Type B pancreatic cell (in vitro differentiated cells): ENCODE measurements around the gene NDUFA8. TPM values are rescaled to one million over a fixed set of nuclear protein-coding genes. Genes with fewer than 3 reads are reported as not detected.

Experiments
- DNase-seq: peaks from one replicate; pipeline ENCODE4 v3.0.0; 2021; ENCODE audit warnings: mixed read lengths; ENCODE audit not compliant: unreplicated experiment; ENCODE audit errors: extremely low spot score
- H3K27ac Mint-ChIP-seq: 2 replicates; pipeline ENCODE4 v1.8.0; 2021; ENCODE audit warnings: mild to moderate bottlenecking, mixed read lengths
- H3K27me3 Mint-ChIP-seq: 2 replicates; pipeline ENCODE4 v1.8.0; 2021; ENCODE audit warnings: mixed read lengths
- H3K36me3 Mint-ChIP-seq: 2 replicates; pipeline ENCODE4 v1.8.0; 2021; ENCODE audit warnings: mixed read lengths
- H3K4me1 Mint-ChIP-seq: one replicate; pipeline ENCODE4 v1.8.0; 2021; ENCODE audit warnings: mixed read lengths; ENCODE audit not compliant: unreplicated experiment
- H3K4me3 Mint-ChIP-seq: 2 replicates; pipeline ENCODE4 v1.8.0; 2021; ENCODE audit warnings: mild to moderate bottlenecking, mixed read lengths
- H3K9me3 Mint-ChIP-seq: 2 replicates; pipeline ENCODE4 v1.8.0; 2021; ENCODE audit warnings: mixed read lengths
- CTCF ChIP-seq: fragments of 200-600 bp; sonication (generic); conservative IDR thresholded peaks from 2 replicates; pipeline ENCODE4 v1.5.0; 2021; ENCODE audit warnings: antibody characterized with exemption, mild to moderate bottlenecking
- total RNA-seq: library from RNA; stranded (reverse); gene quantifications from 2 replicates; pipeline ENCODE4 v1.2.1, GENCODE V29; 2021; ENCODE audit warnings: low replicate concordance

The NDUFA8 gene
- total RNA-seq, 1 donor from 2014 or later: 65.4 TPM

DNA sequence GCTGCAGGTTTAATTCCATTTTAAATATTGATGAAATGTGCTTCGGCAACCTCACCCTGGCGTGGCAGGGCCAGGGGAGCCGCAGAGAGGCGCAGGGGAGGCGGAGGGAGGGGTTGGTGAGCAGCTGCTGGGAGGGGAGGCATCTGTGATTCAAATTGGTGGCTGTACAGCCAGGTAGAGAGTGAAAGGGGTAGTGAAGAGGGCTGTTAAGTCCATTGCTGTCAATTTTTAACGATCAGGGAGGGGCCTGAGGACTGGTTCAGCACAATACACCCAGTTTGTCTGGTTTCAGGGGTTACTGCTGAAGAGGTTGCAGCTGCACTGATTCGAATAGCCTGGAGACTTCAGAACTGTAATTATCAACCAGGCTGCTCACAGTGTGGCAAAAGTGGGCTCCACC, 37.8 kb upstream of the NDUFA8 start:
- Mint-ChIP-seq H3K27ac (no peak overlapping the region), H3K36me3 (no peaks in the 10 kb centered on the region), H3K4me3 (no peak overlapping the region), H3K9me3 (no peaks in the 10 kb centered on the region), H3K27me3 (peaks cover 6% of the 10 kb centered on the region), H3K4me1 (peaks cover 12% of the 10 kb centered on the region)
- no peak for DNase-seq
- no peak for TF ChIP-seq CTCF

- Mint-ChIP-seq H3K27ac (no peak overlapping the region), H3K4me3 (no peak overlapping the region), H3K9me3 (no peaks in the 10 kb centered on the region), H3K36me3 (no peaks in the 10 kb centered on the region), H3K27me3 (peaks cover 3% of the 10 kb centered on the region), H3K4me1 (peaks cover 12% of the 10 kb centered on the region)
- no peak for TF ChIP-seq CTCF
- no peak for DNase-seq
These were observed 36.3 kb upstream of the NDUFA8 start for GRCh38 chr9:122195875-122196274.

DNA sequence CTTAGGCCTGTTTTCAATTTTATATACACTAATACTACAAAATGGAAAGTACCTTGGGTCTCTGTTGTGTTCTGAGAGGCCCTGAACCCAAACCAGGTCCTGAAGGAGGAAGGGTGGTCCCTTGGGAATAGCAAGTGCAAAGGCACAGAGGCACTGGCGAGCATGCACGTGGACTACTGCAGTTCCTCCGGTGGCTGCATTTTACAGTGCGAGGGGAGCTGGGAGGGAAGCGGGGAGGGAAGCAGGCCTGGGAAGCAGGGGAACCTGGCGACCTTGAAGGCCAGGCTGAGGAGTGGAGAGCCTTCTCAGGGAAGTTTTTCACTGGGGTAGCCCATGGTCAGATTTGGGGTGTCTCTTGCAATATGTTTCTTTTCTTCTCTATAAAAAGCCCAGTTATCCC, 34.1 kb upstream of the NDUFA8 start:
- no peak for DNase-seq
- Mint-ChIP-seq H3K27me3 (peaks cover 3% of the 10 kb centered on the region), H3K4me3 (no peak overlapping the region), H3K4me1 (peaks cover 12% of the 10 kb centered on the region), H3K36me3 (no peaks in the 10 kb centered on the region), H3K9me3 (no peaks in the 10 kb centered on the region), H3K27ac (no peak overlapping the region)
- TF ChIP-seq CTCF: no peak

DNA sequence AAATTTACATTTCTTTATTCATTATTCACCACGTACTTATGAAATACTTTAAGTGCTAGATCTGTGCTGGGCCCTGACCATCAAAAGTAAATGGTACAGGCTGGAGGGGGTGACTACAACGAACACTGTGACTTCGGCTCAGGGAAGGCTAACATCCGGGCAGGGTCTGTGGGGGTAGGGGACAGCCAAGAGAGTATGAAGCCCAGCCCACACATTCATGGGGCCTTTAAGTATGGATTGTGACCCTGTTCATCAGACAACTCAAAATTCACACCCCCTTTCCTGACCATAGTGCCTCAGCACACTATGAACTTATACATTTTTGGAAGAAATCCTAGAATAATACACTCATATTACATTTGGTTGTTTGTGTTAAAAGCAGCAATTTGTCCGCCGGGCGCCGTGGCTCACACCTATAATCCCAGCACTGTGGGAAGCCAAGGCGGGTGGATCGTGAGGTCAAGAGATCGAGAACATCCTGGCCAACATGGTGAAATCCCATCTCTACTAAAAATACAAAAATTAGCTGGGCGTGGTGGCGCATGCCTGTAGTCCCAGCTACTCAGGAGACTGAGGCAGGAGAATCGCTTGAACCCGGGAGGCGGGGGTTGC, 33.4 kb upstream of the NDUFA8 start:
- no peak for TF ChIP-seq CTCF
- Mint-ChIP-seq H3K36me3 (no peaks in the 10 kb centered on the region), H3K27me3 (peaks cover 3% of the 10 kb centered on the region), H3K4me3 (no peak overlapping the region), H3K4me1 (peaks cover 12% of the 10 kb centered on the region), H3K9me3 (no peaks in the 10 kb centered on the region), H3K27ac (no peak overlapping the region)
- no peak for DNase-seq

DNA sequence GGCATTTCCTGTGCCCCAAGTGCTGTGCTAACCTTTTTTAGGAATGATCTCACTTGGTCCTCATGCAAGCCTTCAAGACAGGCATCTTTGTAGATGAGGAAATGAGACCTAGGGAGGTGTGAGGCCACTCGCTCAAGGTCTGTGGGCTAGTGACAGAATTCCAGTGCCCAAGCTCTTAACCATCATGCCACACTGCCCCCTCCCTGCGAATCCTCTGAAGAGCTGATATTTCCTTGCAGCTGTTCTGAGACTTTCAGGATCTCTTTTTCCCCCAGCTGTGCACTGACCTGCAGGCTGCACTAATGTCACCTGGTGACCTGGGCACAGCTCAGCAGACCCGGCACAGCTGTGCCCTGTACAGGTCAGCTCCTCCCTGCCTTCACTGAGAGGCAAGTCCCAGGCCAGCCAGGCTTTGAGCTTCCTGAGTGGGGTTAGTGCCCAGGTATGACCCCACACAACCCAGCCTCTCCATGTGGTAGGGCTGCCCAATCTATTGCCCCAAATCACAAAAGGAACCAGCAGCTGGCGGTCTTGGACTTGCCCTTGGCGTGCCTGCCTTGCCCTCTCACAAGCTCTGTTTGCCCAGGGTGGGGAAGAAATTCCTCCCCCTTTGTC, 32.8 kb upstream of the NDUFA8 start:
- peaks cover 17% of the 10 kb centered on the region for H3K4me1 Mint-ChIP-seq
- H3K27me3 Mint-ChIP-seq: peaks cover 3% of the 10 kb centered on the region
- no peak for TF ChIP-seq CTCF
- no peak overlapping the region for H3K4me3 Mint-ChIP-seq
- H3K27ac Mint-ChIP-seq: no peak overlapping the region
- H3K36me3 Mint-ChIP-seq: no peaks in the 10 kb centered on the region
- no peaks in the 10 kb centered on the region for H3K9me3 Mint-ChIP-seq
- DNase-seq: no peak
